KMS-11 (cell line): ENCODE data around the gene GALNT10.

Experiments used
- H2AFZ ChIP-seq: fragments of 200-600 bp; sonication (generic); 2 replicates; pipeline ENCODE4 v1.6.1; 2016; ENCODE audit warnings: antibody characterized with exemption, mixed run types, low read depth
- H3K27ac ChIP-seq: fragments of 200-600 bp; sonication (generic); 2 replicates; pipeline ENCODE4 v1.6.1; 2016; ENCODE audit warnings: mild to moderate bottlenecking, mixed run types
- H3K27me3 ChIP-seq: fragments of 200-600 bp; sonication (generic); 2 replicates; pipeline ENCODE4 v1.6.1; 2017; ENCODE audit warnings: mild to moderate bottlenecking, low read depth, mixed run types, moderate library complexity; ENCODE audit not compliant: insufficient read depth
- H3K36me3 ChIP-seq: fragments of 200-600 bp; sonication (generic); 2 replicates; pipeline ENCODE4 v1.6.1; 2017; ENCODE audit warnings: mild to moderate bottlenecking, mixed run types; ENCODE audit not compliant: insufficient read depth
- H3K4me1 ChIP-seq: fragments of 200-600 bp; sonication (generic); 2 replicates; pipeline ENCODE4 v1.6.1; 2016; ENCODE audit warnings: mild to moderate bottlenecking, low read depth, mixed run types; ENCODE audit not compliant: poor library complexity, severe bottlenecking
- H3K4me2 ChIP-seq: fragments of 200-600 bp; sonication (generic); 2 replicates; pipeline ENCODE4 v1.7.0; 2016; ENCODE audit warnings: mild to moderate bottlenecking, mixed run types
- H3K4me3 ChIP-seq: fragments of 200-600 bp; sonication (generic); IDR thresholded peaks from 2 replicates; pipeline ENCODE4 v1.6.1; 2017; ENCODE audit warnings: low read depth, low read length, mixed read lengths; ENCODE audit not compliant: insufficient read depth
- H3K79me2 ChIP-seq: fragments of 200-600 bp; sonication (generic); 2 replicates; pipeline ENCODE4 v1.6.1; 2016; ENCODE audit warnings: low read depth, mixed run types; ENCODE audit not compliant: insufficient read depth
- H3K9ac ChIP-seq: fragments of 200-600 bp; sonication (generic); 2 replicates; pipeline ENCODE4 v1.6.1; 2016; ENCODE audit warnings: mild to moderate bottlenecking, mixed run types
- H4K20me1 ChIP-seq: fragments of 200-600 bp; sonication (generic); 2 replicates; pipeline ENCODE4 v1.6.1; 2016; ENCODE audit warnings: mild to moderate bottlenecking, mixed run types; ENCODE audit not compliant: insufficient read depth
- TF ChIP-seq, protein P1 (sequence below): fragments of 200-600 bp; sonication (generic); conservative IDR thresholded peaks from 2 replicates; pipeline ENCODE4 v1.6.1; 2017; ENCODE audit warnings: low read depth, mild to moderate bottlenecking, antibody characterized with exemption, low read length, moderate library complexity, mixed read lengths

GALNT10 gene

DNA sequence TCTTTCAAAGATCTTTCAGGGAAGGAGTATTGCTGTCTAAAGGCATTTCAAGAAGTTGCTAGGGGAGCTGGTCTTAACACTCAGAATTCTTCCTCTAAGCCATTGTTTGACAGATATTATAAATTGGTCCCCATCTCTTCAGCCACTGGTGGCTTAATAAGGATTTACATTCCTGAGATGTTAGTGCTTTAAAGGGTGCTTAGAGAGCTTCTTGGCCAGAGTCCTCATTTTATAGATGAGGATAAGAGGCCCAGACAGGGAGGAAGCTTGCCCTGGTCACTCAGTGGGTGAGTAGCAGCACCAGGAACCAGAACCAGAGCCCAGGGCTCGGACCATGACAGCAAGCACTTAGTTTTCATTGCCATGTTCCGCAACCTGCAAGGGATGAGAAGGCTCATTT lies 53.2 kb downstream of the GALNT10 start:
- no peak overlapping the region for H2AFZ ChIP-seq
- H3K27me3 ChIP-seq, result no peaks in the 10 kb centered on the region
- H3K27ac ChIP-seq, result no peak overlapping the region
- H3K36me3 ChIP-seq, result no peaks in the 10 kb centered on the region
- H3K9ac ChIP-seq, result no peak overlapping the region
- H3K4me3 ChIP-seq, result no peak overlapping the region
- TF ChIP-seq, protein P1, sequence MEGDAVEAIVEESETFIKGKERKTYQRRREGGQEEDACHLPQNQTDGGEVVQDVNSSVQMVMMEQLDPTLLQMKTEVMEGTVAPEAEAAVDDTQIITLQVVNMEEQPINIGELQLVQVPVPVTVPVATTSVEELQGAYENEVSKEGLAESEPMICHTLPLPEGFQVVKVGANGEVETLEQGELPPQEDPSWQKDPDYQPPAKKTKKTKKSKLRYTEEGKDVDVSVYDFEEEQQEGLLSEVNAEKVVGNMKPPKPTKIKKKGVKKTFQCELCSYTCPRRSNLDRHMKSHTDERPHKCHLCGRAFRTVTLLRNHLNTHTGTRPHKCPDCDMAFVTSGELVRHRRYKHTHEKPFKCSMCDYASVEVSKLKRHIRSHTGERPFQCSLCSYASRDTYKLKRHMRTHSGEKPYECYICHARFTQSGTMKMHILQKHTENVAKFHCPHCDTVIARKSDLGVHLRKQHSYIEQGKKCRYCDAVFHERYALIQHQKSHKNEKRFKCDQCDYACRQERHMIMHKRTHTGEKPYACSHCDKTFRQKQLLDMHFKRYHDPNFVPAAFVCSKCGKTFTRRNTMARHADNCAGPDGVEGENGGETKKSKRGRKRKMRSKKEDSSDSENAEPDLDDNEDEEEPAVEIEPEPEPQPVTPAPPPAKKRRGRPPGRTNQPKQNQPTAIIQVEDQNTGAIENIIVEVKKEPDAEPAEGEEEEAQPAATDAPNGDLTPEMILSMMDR, result no peak
- no peak overlapping the region for H3K4me2 ChIP-seq
- H3K4me1 ChIP-seq, result no peaks in the 10 kb centered on the region
- H3K79me2 ChIP-seq, result no peaks in the 10 kb centered on the region
- H4K20me1 ChIP-seq, result no peaks in the 10 kb centered on the region

DNA sequence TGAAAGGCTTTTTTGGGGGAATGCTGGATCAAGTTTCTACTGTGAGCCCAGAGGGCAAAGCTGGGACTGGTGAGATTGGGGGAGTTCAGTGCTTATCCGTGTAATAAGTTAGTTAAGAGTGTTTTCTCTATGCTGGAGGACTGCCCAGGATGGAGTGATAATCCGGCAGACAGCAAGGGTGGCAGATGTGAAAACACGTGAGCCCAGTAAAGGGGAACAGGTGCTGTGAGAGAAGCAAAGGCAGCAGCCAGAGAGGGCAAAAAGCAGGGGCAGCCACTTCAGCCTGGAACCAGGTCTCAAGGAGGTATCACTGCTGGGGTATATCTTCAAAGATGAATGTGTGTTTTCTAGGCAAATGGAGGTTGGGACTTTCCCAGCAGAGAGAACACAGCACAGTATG lies 53.9 kb downstream of the GALNT10 start:
- no peak overlapping the region for H3K27ac ChIP-seq
- H3K79me2 ChIP-seq, result no peaks in the 10 kb centered on the region
- TF ChIP-seq, protein P1, result no peak

DNA sequence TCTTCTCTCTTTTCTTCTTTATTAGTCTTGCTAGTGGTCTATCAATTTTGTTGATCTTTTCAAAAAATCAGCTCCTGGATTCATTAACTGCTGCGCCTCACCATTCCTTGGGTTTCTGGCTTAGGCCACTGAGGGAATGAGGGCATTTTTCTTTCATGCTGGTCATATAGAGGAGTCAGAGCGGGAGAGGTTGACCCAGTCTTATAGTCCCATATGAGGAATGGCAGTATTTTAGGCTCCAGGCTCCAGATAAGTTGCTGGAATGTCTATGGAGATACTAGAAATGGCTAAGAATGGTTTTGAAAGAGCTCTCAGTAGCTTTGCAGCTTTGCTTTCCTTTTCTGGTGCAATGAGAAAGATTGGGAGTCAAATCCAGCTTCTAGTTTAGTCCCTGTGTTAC lies 58.2 kb downstream of the GALNT10 start:
- no peaks in the 10 kb centered on the region for H3K36me3 ChIP-seq
- H3K27me3 ChIP-seq, result no peaks in the 10 kb centered on the region
- no peak overlapping the region for H2AFZ ChIP-seq
- H3K27ac ChIP-seq, result no peak overlapping the region
- no peak overlapping the region for H3K4me2 ChIP-seq
- TF ChIP-seq, protein P1, result no peak
- H3K4me1 ChIP-seq, result no peaks in the 10 kb centered on the region
- H4K20me1 ChIP-seq, result no peaks in the 10 kb centered on the region
- no peak overlapping the region for H3K9ac ChIP-seq
- no peak overlapping the region for H3K4me3 ChIP-seq
- no peaks in the 10 kb centered on the region for H3K79me2 ChIP-seq

More for the DNA sequence above, 53.9 kb downstream of the GALNT10 start:
- no peak overlapping the region for H3K4me3 ChIP-seq
- H3K9ac ChIP-seq, result no peak overlapping the region
- no peak overlapping the region for H3K4me2 ChIP-seq
- no peaks in the 10 kb centered on the region for H3K4me1 ChIP-seq
- no peak overlapping the region for H2AFZ ChIP-seq
- no peaks in the 10 kb centered on the region for H4K20me1 ChIP-seq
- H3K36me3 ChIP-seq, result no peaks in the 10 kb centered on the region
- H3K27me3 ChIP-seq, result no peaks in the 10 kb centered on the region

DNA sequence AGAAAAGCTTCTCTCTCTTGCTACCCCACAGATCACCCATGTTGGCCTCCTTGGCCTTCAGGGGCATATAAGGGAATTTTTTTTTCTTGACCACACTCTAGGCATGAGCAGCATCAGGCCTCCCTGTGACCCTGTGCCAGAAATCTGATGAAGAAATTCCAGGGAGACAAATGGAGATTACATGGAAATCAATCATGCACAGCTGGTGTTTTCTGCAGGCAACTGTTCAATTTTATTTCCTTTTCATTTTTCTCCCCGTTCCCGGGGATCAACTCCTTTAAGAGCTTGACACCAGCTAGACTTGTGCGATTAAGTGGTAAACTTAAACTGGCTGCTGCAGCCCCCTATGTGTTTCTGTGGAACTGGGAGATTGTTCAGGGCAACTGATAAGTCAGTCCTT lies 59.3 kb downstream of the GALNT10 start:
- Histone ChIP-seq H3K9ac (no peak overlapping the region), H4K20me1 (no peaks in the 10 kb centered on the region), H3K27ac (no peak overlapping the region), H3K79me2 (no peaks in the 10 kb centered on the region), H2AFZ (no peak overlapping the region), H3K4me2 (no peak overlapping the region), H3K27me3 (no peaks in the 10 kb centered on the region), H3K4me1 (no peaks in the 10 kb centered on the region), H3K36me3 (no peaks in the 10 kb centered on the region), H3K4me3 (no peak overlapping the region)
- TF ChIP-seq, protein P1, result no peak
